ENCODE results near the gene VPS26A.
"Not testable (repeated sequence)": the region's sequence is repeated elsewhere in the genome, so short reads cannot be mapped to it uniquely, and the experiment has no call there.

The VPS26A gene

DNA sequence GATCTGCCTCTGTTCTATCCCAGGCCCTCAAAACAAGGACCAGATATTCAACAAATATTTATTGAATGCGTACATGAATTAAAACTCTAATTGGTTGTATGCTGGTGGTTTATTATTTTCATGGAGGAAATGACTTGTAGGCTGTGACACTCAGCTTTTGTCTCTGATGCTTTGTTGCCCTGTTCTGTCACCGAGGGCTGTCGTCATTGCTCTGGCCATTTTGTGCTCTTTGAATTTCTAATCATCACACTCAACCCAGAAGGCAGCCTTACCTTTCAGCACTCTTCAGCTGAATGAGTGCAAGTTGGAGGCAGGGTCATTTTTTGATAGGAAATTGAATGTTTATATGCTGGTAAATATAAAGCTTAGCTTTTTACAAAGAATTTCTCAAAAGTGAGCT is 21.5 kb upstream of the VPS26A start:
- no peak for DNase-seq (ENCODE audit: low read depth in 3 of 3)

DNA sequence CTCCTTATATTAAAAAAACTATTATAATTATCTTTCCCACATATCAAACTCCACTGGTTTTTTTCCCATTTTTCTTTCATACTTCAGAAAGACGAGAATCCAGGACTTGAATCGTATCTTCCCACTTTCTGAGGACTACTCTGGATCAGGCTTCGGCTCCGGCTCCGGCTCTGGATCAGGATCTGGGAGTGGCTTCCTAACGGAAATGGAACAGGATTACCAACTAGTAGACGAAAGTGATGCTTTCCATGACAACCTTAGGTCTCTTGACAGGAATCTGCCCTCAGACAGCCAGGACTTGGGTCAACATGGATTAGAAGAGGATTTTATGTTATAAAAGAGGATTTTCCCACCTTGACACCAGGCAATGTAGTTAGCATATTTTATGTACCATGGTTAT is 20.2 kb upstream of the VPS26A start:
- DNase-seq (ENCODE audit: low read depth in 3 of 3) = no peak

DNA sequence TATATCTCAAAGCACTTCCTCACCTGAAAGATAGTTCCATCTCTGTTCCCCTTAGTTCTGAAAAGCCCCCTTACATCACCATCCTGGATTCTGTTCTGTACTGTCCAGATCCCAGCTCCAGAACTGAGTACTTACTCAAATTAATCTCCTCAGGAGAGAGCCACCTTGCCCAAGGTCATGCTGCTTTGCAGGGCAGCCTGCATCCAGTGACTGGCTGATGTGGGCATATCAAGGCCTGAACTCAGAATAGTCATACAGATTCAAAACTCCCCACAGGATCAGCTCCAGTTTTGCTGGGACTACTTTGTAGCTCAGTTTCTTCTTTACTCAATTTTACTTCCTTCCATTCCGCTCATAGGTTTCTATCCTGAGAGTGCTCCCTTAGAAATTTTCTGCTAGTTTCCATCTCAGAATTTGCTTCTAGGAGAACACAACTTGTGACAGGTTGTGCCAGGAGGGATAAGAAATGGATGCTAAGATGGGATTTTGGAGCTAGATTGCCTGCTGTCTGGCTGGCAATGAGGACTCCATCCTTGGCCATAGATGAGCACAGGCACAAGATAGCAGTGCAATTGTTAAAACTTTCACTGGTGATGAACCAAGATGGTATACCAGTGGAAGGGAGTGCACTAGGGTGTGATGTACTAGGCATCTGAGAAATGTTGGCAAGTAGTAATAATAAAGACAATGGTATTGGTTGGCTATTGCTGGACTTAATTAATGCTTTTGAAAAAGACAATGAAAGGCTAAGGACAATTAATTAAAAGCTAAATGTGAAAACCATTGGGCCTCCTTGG is 18.8 kb upstream of the VPS26A start:
- DNase-seq (ENCODE audit: low read depth in 3 of 3) = no peak

DNA sequence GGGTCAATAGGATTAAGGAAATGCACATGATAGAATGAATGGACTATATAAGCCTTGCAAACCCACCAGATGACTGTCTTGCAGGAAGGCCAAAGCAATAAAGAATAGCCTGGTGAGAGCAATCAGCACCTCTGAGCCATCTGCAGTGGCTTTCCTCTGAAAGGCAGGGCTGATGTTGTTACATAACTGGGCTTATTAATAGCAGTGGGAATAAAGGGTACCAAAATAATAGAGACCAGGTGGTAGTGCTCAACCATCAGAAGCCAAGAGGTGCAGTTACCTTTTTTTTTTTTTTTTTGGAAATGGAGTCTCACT is 16.8 kb upstream of the VPS26A start:
- DNase-seq (ENCODE audit: low read depth in 3 of 3) = no peak

DNA sequence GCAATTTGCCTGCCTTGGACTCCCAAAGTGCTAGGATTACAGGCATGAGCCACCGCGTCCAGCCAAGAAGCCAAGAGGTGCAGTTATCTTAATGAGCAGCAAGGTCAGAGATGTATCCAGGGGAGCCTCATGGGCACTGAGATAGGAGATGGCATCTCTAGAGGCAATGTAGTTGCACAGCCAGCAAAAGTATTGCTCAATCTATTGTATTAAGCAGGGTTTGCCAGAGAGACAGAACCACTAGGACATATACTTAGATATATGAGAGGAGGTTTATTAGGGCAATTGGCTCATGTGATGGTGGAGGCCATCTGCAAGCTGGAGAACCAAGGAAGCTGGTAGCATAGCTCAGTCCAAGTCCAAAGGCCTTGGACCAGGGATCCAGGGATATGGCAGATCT is 16.3 kb upstream of the VPS26A start:
- DNase-seq (ENCODE audit: low read depth in 3 of 3) = no peak

DNA sequence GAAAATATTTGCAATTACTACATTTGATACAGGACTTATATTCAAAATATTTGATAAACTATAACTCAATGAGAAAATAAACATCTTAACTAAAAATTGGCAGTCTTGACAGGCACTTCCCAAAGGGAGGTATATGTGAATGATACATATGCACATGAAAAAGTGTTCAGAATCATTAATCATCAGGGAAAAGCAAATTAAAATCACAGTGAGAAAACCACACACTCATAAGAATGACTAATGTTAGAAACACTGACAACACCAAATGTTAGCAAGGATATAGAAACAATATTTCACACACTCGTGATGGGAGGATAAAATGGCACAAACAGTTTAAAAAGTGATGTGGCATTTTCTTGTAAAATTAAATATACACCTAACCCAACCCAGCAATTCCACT is 4.1 kb upstream of the VPS26A start:
- DNase-seq (ENCODE audit: low read depth in 3 of 3) = no peak

DNA sequence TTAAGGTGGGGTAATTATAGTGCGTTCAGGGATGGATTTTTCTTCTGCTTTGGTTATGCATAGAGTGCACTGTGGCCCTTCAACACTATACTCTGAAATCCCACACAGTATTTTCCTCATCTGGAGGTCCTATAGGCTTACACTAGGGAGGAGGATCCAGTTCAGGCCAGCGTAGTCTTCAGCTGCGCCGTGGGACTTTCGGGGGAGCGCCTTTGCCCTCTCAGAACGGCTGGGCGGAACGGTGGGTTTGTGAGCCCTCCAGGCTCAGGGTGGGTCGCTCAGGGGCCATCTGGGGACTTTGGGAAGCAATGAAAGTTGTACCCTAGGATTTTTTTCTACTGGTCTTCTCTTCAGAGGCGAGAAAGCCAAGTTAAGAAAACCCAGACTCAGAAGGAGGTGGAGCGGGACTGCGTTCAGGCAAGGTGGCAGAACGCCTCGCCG is 652 bp upstream of the VPS26A start:
- DNase-seq (ENCODE audit: low read depth in 3 of 3) = no peak

DNA sequence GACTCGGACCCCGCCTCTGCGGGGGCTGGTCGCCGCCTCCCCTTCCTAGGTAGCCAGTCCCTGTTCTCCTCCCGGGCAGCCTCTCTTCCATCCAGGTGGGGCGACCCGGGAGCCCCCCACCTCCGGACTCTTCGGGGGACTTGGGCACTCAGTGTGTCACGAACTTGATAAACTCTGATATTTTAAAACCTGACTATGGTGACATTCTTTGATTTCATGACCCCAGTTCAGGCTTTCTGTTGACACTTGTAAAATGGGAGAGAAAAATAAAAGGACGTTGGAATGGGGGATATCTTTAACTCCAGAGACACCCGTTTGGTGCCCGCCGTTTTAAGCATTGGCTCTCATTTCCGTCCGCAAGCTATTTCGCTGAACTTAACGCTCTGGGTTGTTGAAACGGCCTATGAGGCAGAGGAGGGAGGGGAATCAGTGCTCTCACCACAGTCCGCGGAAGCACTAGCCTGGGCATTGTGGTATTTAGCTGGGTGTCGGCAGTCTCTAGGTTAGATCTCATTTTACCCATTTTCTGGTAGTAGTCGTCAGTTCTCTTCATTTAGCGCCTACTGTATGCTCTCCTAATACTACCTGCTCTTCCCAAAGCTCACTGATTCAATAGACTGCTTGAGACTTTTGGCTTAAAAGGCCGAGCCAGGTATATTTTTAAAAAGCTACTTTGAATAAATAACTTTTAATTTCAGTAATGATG is 738 bp downstream of the VPS26A start:
- DNase-seq (ENCODE audit: low read depth in 3 of 3) = peak in 2 of 3 experiments; percentile 9 to 32

DNA sequence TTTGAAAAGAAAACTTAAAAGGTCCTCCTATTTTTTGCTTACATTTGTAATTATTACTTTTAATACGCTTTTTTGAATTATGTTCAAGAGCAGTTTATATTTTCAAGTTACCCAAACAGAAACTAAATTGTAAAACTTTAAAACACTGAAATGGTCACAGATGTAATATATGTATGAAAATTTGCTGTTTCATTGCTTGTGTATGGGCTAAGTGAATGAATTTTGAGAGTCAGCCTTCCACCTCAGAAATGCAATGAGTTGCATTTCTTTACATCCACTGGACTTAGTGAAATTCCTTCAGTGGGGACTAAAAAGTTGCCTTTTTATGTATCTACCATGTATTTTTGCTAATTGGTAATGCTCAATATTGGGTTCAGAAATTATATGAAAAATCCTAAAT is 1.6 kb downstream of the VPS26A start:
- DNase-seq (ENCODE audit: low read depth in 3 of 3) = no peak

DNA sequence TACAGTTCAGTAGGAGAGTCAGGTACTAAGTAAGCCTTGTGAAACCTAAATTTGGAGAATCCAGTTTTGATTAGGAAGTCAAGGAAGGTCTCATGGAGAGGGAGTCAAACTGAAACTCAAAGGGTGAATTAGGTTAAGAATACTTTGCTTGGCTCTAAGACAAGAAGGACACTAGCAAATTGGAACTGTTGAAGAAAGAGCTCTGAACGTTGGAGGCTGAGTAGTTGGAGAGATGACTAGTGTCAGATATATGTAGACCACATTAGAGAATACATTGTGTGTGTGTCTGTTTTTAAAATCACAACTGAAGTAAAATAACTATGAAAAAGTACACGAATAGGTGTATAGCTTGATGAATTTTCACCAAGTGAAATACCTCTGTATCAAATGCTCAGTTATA is 6.3 kb downstream of the VPS26A start:
- no peak for DNase-seq (ENCODE audit: low read depth in 3 of 3)

DNA sequence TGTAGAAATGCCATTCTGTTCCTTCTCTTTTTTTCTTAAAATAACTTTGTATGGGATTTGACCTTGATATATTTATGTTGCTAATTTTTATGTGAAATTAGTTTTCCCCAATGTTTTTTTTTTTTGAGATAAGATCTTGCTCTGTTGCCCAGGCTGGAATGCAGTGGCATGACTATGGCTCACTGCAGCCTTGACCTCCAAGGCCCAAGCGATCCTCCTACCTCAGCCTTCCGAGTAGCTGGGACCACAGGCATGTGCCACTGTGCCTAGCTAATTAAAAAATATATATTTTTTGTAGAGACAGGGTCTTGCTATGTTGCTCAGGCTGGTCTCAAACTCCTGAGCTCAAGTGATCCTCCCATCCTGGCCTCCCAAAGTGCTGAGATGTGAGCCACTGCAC is 16.0 kb downstream of the VPS26A start:
- DNase-seq (ENCODE audit: low read depth in 3 of 3) = no peak

DNA sequence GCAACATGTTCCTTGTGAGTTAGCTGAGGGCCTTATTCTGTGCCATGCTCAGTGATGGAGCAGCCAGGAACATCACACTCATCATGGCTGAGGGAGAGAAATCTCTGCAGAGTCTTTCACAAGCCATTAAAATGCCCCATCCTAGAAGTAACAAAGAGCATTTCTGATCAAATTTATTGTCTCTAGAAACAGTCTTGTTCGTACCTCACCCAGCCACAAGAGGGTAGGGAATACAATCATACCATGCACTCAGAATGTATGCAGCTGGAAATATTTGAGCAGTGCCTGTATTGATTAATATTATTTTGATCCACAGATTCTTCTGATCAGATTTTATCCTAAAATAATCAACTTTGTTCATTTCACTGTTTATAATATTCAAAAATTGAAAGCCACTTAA is 17.3 kb downstream of the VPS26A start:
- DNase-seq (ENCODE audit: low read depth in 3 of 3) = no peak

DNA sequence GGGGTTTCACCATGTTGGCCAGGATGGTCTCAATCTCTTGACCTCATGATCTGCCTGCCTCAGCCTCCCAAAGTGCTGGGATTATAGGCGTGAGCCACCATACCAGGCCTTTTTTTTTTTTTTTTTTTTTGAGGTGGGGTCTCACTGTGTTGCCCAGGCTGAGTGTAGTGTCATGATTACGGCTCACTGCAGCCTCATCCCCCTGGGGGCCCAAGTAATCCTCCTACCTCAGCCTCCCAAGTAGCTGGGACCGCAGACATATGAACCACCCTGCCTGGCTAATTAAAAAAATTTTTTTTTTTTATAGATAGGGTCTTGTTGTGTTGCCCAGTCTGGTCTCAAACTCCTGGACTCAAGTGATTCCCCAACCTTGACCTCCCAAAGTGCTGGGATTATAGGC is 18.1 kb downstream of the VPS26A start:
- DNase-seq (ENCODE audit: low read depth in 3 of 3) = not testable (repeated sequence)

DNA sequence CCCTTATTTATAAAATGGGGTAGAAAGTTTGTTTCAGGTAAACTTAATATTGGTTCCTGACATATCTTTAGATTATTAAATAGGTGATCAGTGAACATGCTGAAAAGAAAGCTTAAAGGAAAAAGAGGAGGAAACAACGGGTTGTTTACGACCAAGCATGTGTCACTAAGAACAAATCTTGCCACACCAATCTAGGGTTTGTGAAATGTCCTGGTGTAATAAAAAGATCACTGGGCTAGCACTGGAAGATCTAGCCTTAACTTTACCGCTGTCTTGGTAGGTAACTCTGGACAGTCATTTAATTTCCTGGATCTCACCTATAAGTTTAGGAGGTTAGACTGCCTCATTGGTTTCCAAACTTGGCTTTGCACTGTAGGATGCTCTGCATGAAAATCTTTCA is 19.0 kb downstream of the VPS26A start:
- no peak for DNase-seq (ENCODE audit: low read depth in 3 of 3)

DNA sequence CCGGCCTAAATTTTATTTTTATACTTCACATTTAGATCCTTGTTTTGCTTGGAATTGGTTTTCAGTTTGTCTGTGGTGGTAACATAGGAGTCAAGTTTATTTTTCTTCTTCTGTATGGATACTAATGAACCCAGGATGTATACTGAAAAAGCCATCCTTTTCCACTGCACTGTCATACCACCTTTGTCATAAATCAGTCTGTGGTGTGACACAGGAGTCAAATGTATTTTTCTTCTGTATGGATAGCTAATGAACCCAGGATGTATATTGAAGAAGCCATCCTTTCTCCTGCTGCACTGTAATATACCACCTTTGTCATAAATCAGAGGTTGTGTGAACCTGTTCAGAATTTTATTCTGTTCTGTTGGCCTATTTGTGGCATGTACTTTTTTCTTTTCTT is 21.4 kb downstream of the VPS26A start:
- no peak for DNase-seq (ENCODE audit: low read depth in 3 of 3)

DNA sequence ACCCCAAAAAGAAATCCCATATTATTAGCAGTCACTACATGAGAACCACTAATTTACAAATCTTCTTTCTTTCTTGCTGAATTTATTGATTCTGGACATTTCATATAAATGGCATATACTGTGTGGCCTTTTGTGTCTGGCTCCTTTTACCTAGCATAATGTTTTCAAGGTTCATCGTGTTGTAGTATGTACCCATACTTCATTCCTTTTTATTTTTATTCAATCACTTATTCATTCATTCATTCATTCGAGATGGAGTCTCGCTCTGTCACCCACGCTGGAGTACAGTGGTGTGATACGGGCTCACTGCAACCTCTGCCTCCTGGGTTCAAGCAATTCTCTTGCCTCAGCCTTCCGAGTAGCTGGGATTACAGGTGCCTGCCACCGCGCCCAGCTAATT is 21.9 kb downstream of the VPS26A start:
- no peak for DNase-seq (ENCODE audit: low read depth in 3 of 3)

DNA sequence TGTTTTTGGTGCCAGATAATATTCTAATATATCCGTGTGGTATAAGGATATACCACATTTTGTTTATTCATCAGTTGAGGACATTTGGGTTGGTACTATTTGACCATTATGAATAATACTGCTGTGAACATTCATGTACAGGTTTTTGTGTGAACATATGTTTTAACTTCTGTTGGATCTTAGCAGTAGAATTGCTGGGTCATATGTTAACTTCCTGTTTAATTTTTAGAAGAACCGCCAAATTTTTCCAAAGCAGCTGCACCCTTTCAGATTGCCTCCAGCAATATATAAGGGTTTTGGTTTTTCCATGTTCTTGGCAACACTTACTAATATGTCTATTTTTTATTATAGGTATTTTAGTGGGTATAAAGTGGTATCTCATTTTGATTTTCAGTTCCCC is 22.8 kb downstream of the VPS26A start:
- DNase-seq (ENCODE audit: low read depth in 3 of 3) = no peak

DNA sequence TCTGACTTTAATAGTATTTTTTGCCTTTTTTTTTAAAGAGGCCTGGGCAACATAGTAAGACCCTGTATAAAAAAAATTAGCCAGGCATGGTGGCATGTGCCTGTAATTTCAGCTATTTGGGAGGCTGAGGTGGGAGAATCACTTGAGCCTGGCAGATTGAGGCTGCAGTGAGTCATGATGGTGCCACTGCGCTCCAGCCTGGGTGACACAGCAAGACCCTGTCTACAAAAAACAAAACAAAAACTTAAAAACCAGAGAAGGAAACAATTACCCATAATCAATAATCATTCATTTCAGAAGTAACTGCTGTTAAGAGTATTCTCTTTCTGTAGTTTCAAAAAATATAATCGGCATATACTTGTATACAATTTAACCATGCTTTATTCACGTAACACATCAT is 28.0 kb downstream of the VPS26A start:
- no peak for DNase-seq (ENCODE audit: low read depth in 3 of 3)

DNA sequence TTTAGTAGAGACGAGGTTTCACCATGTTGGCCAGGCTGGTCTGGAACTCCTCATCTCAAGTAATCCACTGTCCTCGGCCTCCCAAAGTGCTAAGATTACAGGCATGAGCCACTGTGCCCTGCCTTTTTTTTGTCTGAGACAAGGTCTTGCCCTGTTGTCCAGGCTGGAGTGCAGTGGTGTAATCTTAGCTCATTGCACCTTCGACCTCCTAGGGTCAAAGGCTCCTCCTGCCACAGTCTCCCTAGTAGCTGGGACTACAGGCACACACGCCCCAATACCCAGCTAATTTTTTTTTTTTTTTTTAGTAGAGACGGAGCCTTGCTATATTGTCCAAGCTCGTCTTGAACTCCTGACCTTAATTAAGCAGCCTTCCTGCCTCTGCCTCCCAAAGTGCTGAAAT is 29.2 kb downstream of the VPS26A start:
- no peak for DNase-seq (ENCODE audit: low read depth in 3 of 3)

DNA sequence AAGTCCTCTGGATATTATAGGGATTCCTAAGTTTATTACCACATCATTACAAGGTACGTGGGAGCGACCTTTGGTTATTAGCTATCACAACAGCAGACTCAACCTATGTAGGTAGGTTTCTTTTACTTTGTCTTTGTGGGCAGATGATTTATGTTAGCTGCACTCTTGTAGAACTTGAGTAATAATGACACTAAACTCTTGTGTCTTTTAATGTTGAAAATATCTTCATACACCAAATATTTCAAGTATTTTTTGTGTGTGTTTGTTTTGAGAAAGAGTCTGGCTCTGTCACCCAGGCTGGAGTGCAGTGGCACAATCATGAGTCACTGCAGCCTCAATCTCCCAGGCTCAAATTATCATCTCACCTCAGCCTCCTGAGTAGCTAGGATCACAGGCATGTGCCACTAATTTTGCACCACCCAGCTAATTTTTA is 36.8 kb downstream of the VPS26A start:
- DNase-seq (ENCODE audit: low read depth in 3 of 3) = no peak

DNA sequence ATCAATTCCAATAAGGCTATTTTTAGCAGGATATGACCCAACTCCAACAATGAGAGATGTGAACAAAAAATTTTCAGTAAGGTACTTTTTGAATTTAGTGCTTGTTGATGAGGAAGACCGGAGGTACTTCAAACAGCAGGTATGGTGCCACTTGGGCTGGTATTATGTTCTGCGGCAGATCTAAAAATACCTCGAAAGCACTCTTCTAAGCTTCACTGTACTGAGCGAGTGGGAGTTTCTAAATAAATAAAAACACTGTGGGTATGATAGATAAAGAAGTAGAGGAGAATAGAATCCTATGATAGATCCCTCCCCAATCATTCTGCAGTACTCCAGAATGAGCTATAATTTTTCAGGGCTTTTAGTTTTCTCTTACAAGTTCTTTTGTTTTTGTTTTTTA is 44.5 kb downstream of the VPS26A start:
- DNase-seq (ENCODE audit: low read depth in 3 of 3) = no peak

DNA sequence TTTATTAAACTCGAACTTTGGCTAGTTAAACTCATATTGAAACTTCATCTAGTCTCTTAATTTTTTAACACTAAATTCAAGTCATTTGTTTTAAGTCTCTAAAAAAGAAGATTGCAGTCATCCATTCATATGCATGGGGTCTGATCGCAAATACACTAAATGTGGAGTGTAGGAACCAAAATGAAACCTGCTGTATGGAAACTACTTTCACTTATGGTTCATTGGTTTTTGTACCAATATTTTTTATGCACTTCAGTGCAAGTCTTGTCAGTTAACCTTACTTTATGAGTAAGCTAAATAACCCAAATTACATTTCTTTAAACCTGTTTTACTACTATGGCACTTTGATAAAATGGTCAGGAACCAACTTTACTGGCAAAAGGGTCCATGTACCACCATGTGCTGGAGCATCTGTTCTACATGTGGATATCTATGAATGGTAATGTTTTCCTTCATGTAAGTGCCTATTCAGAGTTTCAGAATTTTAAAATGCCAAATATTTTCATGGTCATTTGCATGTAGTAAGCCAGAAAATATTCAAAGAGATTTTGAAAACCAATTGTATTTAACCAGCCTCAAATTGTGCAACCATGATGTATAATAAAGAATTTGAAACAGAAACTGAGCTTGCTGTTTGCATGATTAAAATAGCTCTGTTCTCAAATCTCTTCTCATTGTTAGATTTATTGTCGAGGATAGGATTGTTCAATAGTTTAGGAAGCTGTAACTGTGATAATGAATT is 48.4 kb downstream of the VPS26A start:
- DNase-seq (ENCODE audit: low read depth in 3 of 3) = no peak

DNA sequence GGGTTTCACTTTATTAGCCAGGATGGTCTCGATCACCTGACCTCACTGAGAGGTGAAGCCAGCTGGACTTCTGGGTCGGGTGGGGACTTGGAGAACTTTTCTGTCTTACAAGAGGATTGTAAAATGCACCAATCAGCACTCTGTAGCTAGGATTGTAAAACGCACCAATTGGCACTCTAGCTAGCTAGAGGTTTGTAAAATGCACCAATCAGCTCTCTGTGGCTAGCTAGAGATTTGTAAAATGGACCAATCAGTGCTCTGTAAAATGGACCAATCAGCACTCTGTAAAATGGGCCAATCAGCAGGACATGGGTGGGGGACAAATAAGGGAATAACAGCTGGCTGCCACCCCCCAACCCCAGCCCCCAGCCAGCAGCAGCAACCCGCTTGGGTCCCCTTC is 51.3 kb downstream of the VPS26A start:
- DNase-seq (ENCODE audit: low read depth in 3 of 3) = not testable (repeated sequence)

Measured in stimulated activated CD4-positive, alpha-beta T cell treated with anti-CD3 and anti-CD28 coated beads, TNF-alpha, amount 100 ng/mL, for 24 hours (primary cell).